Myocyte (in vitro differentiated cells): ENCODE data around the gene CMTM7. TPM values are rescaled to one million over a fixed set of nuclear protein-coding genes. Genes with fewer than 3 reads are reported as not detected.
A peak's percentile ranks its signal among the peaks of the same experiment; 100 is the strongest.
"Not testable (repeated sequence)": the region's sequence is repeated elsewhere in the genome, so short reads cannot be mapped to it uniquely, and the experiment has no call there.

ENCODE experiments used
- DNase-seq: peaks from one replicate; pipeline ENCODE4 v3.0.0-alpha.2; 2012; ENCODE audit warnings: low read depth
- total RNA-seq: library from RNA; depleted of rRNA; stranded (reverse); fragments of >200 nt; gene quantifications from 2 replicates; pipeline ENCODE4 v1.2.3, GENCODE V29; 2014

The CMTM7 gene
- total RNA-seq, 1 donor from 2014 or later, result 10.2 TPM

DNA sequence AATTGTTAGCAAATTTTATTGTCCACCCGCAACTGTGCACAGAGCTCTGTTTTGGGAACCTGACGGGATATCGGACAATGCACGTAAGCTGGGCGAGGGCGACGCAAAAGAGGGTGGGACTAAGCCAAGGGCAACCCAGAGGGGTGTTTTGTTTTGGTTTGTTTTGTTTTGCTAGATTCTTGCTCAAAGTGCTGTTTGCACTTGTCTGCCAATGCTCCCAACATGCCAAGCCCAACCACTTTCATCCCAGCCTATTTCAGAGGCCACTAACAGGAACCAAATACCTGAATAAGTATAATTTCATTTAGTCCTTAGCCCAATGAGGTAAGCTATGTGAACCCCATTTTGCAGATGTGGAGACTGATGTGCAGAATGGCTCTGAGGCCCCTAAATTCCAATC, 9.7 kb upstream of the CMTM7 start:
- no peak for DNase-seq

DNA sequence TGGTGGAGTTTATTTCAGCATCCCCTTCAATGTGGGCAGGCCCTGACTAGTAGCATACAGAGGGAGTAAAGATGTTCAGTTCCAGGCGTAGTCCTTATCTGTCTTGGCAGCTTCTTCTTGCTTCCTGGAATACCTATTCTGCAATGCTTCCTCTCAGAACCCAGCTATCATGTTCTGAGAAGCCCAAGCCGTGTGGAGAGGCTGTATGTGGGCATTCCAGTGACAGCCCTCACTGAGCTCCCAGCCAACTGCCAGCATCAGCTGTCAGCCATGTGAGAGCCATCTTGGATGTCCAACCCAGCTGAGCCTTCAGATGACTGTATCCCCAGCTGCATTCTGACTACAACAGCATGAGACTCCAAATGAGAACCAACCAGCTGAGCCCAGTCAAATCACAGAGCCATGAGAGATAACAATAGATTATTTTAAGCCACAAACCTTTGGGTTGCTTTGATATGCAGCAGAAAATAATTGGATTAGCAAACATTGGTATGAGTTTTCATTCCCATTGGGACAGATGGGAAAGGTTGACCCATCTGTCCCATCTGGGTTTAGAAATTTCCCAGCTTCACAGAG, 8.4 kb upstream of the CMTM7 start:
- peak; percentile 75 for DNase-seq

DNA sequence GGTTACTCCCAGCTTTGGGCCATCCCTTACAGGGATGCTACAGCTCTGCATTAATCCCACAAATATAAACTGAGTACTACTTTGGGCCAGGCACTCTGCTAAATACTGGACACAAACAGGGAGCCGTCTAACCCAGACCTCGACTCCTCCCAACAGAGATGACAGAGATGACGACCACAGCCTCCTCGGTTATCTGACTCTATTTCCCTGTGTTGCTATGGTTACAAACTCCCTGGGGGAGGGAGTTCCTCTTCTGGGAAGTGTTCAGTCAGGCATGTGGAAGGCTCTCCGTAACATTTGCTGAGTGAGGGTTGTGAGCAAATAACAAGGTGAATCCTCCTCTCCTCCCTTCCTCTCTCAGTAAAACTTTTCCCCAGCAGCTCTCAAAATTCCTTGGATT, 6.7 kb upstream of the CMTM7 start:
- DNase-seq, result peak; percentile 56

DNA sequence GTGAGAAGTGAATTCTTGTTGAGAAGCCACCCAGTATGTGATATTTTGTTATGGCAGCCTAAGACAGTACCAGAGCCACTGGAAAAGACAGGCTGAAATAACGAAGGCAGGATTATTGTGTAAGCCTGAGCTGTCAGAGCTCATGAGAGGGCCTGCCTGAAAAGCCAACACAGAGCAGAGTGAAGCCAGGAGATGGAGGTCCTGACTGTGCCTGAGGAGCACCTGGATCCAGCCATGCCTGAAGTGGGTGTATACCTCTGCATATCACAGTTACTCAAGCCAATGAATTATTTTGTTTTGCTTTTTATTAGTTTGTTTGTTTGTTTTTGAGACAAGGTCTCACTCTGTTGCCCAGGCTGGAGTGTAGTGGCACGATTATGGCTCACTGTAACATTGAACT, 4.1 kb upstream of the CMTM7 start:
- DNase-seq, result no peak

DNA sequence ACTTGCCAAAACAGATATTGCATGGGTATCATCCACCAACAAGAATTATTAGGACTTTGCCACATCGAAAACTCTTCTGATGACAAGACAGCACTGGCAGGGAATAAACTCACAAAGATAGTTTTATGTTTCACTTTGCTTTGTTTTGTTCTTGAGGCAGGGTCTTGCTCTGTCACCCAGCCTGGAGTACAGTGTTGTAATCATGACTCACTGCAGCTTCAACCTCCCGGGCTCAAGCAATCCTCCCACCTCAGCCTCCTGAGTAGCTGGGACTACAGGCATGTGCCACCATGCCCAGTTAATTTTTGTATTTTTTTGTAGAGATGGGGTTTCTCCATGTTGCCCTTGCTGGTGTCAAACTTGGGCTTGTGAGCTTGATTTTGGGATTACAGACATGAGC, 2.1 kb upstream of the CMTM7 start:
- DNase-seq, result not testable (repeated sequence)

DNA sequence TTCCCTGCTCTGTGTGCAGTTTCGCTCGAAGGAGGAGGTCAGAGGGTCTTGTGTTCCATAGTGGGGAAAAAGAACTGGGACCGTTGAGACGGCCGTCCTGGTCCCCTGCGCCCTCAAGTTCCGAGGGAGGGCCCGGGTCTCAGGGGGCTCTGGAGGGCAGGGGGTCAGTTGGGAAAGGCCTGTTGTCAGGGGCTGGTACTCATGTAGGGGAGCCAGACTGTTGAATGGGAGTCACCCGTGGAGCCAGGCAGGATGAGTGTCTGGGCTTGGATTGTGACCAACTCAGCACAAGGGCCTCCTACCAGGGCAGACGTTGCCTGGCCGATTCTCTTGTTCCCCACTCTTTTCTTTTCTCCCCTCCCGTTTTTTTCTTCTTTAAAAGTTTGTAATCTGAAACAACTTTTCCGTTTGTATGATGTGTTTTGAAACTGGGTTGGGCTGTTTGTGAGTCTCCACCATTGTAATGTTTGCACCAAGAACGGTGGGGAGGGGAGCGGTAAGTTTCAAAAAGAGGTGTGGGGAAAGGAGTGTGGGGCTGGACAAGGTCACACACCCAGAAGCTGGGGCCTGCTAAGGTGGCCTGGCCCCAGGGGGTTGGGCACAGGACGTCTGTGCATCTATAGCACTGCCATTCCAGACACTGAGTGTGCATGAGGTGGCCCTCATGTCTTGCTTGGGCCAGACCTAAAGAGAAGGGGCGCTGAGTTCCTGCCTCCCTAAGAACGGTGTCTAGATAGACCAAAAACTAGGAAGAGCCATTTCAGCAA, 1.1 kb downstream of the CMTM7 start:
- peak; percentile 39 for DNase-seq

DNA sequence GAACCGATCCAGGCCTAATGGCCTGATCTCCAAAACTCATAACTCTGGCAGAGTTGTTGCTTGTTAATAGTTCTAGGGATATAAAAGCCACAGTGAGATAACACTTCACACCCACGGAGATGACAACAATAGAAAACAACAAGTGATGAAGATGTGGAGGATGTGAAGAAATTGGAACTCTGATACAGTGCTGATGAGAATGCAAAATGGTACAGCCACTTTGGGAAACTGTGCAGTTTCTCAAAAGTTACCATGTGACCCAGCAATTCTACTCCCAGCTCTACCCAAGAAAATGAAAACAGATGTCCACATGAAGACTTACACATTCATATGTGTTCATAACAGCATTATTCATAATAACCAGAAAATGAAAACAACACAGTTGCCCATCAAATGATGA, 3.8 kb downstream of the CMTM7 start:
- DNase-seq, result no peak

DNA sequence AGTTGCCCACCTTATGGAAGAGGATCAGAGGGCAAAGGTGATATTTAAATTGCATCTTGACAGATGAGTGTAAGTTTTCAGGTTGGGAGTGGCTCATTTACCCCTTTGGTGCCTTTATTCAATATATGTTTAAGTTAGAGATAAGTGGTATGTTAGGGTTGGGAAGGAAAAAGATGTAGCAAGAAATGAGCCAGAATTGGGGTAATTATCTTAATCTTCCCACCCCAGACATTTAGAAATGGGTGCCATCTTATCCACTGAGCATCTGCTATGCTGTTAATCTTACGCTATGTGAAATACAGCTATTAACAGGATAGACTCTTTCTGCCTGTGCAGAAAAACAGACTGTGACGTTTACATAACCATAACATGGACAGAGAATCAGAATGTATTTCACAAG, 6.3 kb downstream of the CMTM7 start:
- DNase-seq, result no peak

DNA sequence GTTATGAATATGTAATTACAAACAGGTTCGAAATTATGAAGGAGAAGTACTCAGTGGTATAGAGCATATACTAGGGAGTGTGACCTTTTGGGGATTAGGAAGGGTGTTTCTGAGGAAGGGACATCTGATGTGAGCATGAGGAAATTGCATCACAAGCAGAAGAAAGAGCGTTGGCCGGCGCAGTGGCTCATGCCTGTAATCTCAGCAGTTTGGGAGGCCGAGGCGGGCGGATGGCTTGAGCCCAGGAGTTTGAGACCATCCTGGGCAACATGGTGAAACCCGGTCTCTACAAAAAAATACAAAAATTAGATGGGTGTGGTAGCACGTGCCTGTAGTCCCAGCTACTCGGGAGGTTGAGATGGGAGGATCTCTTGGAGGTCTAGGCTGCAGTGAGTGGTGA, 6.9 kb downstream of the CMTM7 start:
- no peak for DNase-seq

DNA sequence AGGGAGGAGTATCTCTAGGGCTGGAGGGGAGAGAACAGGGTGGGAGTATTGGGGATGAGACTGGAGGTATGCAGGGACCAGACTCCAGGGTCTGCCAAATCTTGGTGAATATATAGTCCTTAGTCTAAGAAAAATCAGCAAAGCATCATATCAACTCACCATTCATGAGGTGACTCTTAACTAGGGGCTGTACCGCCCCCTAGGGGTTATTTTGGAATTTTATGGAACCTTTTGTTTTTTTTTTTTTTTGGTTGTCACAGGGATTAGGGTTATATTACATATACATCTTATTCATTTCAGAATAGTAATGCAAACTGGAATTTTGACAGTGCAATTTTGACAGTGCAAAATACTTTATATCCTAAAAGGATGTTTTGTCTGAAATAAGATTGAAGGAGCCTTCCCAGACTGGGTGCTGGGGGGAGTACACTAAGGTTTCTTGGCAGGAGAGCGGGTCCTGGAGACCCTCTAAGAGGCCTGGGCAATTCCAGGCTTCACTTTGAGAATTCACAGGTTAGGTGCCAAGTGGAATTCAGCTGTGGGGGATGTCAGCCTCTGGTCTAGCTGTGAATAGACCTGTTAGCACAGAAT, 7.5 kb downstream of the CMTM7 start:
- DNase-seq, result peak; percentile 75

DNA sequence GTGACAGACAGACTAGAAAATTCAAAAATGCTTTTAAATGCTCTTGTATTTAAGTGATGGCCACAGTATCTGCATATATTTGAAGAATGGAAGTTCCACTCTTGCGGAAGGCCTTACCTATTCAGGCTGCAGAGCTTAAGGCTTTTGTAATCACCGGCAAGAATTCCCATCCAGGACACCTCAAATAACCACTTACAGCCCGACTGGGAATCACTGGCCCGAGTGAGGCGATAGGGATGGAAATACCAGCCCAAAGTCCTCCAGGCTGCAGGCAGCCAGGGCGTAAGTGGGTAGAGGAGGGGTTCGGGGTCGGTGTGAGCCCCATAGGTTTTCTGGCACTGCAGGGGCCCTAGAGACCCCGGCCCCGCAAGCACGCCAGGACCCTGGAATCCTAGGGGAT, 9.5 kb downstream of the CMTM7 start:
- no peak for DNase-seq

DNA sequence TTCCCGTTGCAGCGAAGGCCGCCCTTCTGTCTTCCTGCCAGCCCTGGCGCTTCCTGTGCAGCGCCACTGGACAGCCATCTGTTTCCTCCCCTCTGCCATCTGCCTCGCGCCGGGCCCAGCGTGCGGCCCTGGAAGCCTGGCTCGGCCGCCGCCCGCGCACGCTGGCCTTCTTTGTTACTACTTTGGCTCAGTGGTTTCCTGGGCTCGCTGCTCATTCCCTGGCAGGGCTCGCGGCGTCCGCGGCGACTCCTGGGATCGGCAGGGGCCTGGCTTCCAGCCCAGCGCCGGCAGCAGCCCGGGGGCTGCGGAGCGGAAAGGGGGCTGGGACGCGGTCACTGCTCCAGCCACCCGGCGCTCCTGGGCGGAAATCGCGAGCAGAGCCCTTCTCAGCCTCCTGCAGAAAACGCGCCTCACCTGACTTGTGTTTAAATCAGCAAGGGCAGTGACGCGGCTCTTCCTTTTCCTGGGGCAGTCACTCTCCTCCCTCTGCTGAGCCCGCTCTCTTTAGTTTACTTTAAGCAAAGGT, 10.0 kb downstream of the CMTM7 start:
- peak; percentile 88 for DNase-seq

DNA sequence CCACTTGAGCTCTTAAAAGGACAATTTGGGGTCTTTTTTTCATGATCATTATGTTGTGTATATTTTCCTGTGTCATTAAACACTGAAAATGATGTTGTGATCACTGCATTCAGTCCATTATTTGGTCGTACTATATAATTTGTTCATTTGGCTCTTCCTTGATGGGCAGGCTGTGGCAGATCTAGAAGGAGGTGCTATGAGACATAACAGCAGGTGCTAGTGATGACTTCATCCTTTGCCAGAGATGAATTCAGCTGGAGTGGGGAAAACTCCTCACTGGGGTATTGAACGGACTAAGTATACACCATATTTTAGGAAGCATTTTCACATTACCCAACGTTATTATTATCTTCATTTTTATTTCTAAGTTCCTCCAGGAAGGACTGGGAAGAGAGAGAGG, 12.0 kb downstream of the CMTM7 start:
- DNase-seq, result peak; percentile 77

DNA sequence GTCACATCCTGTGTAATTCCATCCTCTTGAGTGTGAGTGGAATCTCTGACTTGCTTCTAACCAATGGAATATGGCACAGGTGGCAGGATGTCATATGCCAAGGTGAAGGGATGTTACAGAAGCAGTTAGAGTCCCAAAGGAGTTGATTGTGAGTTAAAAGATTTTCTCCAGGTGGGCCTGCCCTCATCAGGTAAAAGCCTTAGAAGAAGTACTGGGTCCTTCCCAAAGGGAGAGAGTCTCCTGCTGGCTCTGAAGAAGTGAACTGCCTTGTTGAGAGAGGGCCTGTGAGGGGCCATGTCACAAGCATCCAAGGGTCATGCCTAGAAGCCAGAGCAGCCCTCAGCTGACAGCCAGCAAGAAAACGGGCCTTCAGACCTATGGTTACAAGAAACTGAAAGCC, 13.1 kb downstream of the CMTM7 start:
- DNase-seq, result no peak

DNA sequence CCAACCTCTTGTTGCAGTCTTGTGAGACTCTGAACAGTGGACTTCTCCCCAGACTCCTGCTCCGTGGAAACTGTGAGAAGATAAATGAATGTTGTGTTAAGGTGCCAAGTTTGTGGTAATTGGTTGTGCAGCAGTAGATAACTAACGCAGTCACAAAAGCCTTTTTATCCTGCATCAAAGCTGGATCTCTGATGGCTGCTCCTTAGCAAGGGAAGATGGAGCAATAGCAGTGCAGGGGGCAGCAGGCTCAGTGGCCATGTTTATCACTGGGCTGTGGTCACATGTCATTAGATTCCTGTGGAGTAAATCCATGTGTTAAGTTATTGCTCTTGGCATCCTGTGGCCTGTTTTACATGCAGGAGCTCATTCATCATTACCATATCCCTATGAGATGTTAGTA, 13.5 kb downstream of the CMTM7 start:
- DNase-seq, result no peak

DNA sequence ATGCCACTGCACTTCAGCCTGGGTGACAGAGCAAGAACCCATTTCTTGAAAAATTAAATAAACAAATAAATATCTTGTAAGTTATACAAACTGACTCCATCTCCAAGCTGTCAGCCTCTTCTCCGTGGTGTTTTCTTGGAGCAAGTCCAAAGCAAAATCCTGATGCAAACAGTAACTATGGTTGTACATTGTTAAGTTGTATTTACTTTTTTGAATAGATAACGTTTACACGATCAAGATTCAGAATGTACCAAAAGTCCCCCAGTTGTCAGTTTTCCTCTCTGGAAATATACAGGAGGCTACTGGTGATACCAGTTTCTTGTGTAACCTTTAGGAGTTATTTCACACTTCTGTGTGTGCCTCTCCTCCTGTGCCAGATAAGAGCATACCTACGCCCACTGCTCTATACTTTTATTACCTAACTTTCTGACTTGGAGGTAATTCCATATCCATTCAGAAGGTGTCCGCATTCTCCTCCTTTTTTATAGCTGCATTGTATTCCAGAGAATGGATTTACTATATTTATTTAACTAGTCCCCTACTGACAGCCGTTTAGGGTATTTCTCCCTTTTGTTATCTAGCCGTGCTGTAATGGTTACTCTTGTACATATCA, 14.2 kb downstream of the CMTM7 start:
- no peak for DNase-seq

DNA sequence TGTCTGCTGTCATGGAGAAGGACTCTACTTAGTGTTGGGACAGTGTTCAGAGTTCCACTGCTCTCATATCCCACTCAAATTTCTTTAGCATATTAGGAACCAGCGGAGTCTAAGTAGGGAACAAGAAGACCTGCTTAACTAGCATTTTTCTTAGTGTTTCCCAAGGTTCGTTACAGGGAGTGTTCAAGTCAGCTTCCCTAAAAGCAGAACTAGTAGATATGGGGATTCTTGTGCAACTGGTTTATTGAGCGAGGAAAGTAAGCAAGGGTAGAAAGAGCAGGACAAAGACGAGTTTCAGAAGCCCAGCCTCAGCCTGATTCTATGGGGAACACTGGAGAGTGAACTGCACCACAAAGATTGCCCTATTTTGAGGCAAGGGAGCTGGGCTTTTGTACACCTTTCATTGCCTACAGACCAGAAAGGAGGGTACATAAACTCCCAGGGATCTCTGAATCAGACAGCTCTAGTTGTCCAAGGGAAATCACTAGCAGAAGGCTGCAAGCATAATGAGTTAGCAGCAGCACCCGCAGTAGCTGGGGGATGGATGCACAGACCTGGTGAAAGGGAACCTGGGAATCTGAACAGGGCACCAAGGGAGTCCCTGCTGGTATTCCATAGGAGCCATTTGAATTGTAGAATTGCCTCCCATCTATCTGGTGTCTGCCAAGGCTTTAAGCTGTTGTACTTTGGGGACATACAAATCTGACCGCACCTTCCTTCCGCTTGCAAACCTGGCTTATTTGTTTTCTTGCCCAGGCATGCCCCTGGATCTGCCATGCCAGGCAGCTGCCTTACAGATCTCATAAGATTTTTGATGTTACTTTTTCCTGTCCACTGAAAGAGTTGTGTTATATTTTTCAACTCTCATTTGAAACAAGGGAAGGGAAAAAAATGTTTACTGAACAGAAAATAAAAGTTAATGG, 15.1 kb downstream of the CMTM7 start:
- no peak for DNase-seq

DNA sequence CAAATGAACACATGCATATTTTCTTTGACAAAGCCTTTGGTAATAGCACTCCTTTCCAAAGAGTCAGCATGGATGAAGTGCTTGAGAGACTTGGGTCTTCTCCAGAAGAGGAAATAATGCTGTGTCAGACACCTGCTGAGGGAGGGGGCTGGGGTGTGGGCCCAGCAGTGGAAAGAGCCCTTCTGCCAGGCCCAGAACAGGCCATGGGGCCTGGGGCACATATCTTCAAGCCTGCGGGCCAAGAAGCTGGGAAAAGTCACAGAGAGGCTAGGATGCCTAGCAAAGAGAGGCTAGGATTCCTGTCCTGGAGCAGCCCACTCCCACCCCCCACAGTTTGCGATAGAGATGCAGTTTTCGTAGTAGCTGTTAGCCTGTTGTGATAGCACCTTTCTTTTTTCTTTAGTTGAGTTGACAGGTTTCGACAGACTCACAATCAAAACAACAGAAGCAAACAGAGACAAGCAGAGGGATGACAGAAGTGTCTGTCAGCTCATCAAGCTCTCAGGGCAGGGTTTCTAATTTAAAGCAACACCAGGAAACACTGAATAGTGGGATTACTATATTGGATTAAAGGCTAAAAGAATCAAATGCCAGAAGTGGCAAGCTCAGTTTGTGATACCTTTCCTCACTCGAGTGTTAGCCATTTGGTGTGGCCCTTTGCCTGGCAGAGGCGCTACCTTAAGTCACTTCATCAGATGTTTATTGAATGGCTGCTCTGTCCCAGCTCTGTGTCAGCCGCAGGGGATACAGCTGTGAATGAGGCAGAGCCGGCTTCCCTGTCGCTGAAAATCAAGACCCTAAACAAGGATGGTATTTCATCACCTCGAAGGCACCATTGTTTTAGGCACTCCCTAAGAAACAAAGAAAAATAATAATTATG, 19.0 kb downstream of the CMTM7 start:
- DNase-seq, result no peak

DNA sequence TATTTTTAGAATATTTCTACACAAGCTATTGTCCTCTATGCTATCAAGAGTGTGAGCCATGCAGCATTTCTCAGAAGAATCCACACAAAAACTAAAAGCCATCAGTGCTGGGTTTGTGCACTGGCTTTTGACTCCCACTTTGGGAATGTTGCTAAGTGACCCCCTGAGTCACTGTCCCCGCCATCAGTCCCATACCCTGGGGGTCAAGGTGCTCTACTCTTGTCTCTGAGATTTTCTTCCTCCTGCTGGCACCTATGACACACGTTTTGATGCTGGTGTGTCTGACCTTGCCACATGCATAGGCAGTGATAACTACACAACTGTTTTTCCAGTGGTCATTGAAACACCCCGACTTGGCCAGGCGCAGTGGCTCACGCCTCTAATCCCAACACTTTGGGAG, 19.8 kb downstream of the CMTM7 start:
- no peak for DNase-seq

DNA sequence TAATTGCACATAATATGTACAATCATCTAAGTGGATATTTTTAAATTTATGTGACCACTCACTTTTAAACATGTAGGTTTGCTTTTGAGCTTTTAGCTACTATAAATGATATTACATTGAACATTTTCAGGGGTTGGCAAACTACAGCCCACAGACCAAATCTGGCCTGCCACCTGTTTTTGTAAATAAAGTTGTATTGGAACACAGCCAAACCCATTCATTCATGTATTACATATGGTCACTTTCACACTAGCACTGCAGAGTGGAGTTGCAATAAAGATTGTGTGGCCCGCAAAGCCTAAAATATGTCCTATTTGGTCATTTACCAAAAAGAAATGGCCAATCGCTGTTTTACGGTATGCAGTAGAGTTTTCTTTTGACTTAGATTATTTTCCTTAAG, 21.2 kb downstream of the CMTM7 start:
- DNase-seq, result no peak
